SK-N-MC (cell line): ENCODE results near the gene FASTK.

ENCODE experiments used
- DNase-seq: peaks from one replicate; pipeline ENCODE4 v3.0.0-alpha.2; 2011; ENCODE audit warnings: low read depth, low spot score
- H3K27ac ChIP-seq: fragments of 200-600 bp; sonication (generic); 2 replicates; pipeline ENCODE4 v1.5.1; 2016; ENCODE audit warnings: mixed run types
- H3K36me3 ChIP-seq: fragments of 200-600 bp; sonication (generic); 2 replicates; pipeline ENCODE4 v1.6.1; 2017; ENCODE audit warnings: antibody characterized with exemption, low read length, mixed read lengths; ENCODE audit not compliant: insufficient read depth
- H3K4me3 ChIP-seq: fragments of 200-600 bp; sonication (generic); 2 replicates; pipeline ENCODE4 v1.5.1; 2016
- H3K9ac ChIP-seq: fragments of 200-600 bp; sonication (generic); 2 replicates; pipeline ENCODE4 v1.8.0; 2017; ENCODE audit warnings: mixed run types, mixed read lengths; ENCODE audit not compliant: insufficient read length
- H3K9me3 ChIP-seq: fragments of 200-600 bp; sonication (generic); 2 replicates; pipeline ENCODE4 v1.6.1; 2017; ENCODE audit warnings: low read depth, mild to moderate bottlenecking, antibody characterized with exemption, low read length, moderate library complexity, mixed read lengths
- EZH2 ChIP-seq: fragments of 200-600 bp; sonication (generic); IDR thresholded peaks from one replicate; pipeline ENCODE4 v1.6.1; 2017; ENCODE audit warnings: antibody characterized with exemption
- FOXP2 ChIP-seq: optimal IDR thresholded peaks from 2 replicates; pipeline ENCODE3; 2011; ENCODE audit warnings: mild to moderate bottlenecking, moderate library complexity; ENCODE audit not compliant: insufficient read depth; ENCODE audit errors: extremely low read length, control extremely low read depth
- POLR2AphosphoS5 ChIP-seq: IDR thresholded peaks from 2 replicates; pipeline ENCODE4 v1.6.1; 2012; ENCODE audit warnings: mild to moderate bottlenecking, low read depth, low read length, borderline replicate concordance

Gene FASTK

GRCh38 chr7:151056666-151057505 is 23.7 kb downstream of the FASTK start:
- H3K4me3 ChIP-seq: peak overlapping the region; percentile 88
- H3K27ac ChIP-seq: no peak overlapping the region
- no peak for TF ChIP-seq POLR2AphosphoS5
- TF ChIP-seq EZH2: no peak
- no peak for TF ChIP-seq FOXP2
- no peaks in the 10 kb centered on the region; the same call in 1 of the 2 replicates for H3K36me3 ChIP-seq
- H3K9me3 ChIP-seq: no peaks in the 10 kb centered on the region
- peak overlapping the region; percentile 59 for H3K9ac ChIP-seq
- DNase-seq: no peak

- Histone ChIP-seq H3K36me3 (no peaks in the 10 kb centered on the region), H3K4me3 (no peak overlapping the region), H3K9ac (no peak overlapping the region), H3K27ac (no peak overlapping the region), H3K9me3 (no peaks in the 10 kb centered on the region)
- TF ChIP-seq EZH2: no peak
- no peak for TF ChIP-seq POLR2AphosphoS5
- TF ChIP-seq FOXP2: no peak
- DNase-seq: no peak
Observed at GRCh38 chr7:151056283-151056665, 24.3 kb downstream of the FASTK start.

GRCh38 chr7:151053751-151054150 is 26.9 kb downstream of the FASTK start:
- DNase-seq: no peak
- Histone ChIP-seq H3K9ac (no peak overlapping the region), H3K4me3 (no peak overlapping the region), H3K27ac (no peak overlapping the region), H3K9me3 (no peaks in the 10 kb centered on the region), H3K36me3 (no peaks in the 10 kb centered on the region)
- TF ChIP-seq POLR2AphosphoS5 (no peak), FOXP2 (no peak), EZH2 (no peak)

- H3K4me3 ChIP-seq: no peak overlapping the region
- DNase-seq: no peak
- no peaks in the 10 kb centered on the region for H3K36me3 ChIP-seq
- H3K9me3 ChIP-seq: no peaks in the 10 kb centered on the region
- TF ChIP-seq FOXP2 (no peak), POLR2AphosphoS5 (no peak), EZH2 (no peak)
- H3K9ac ChIP-seq: no peak overlapping the region
- no peak overlapping the region for H3K27ac ChIP-seq
Observed at GRCh38 chr7:151053096-151053495, 27.5 kb downstream of the FASTK start.

GRCh38 chr7:151051108-151051507 is 29.5 kb downstream of the FASTK start:
- Histone ChIP-seq H3K9me3 (no peaks in the 10 kb centered on the region), H3K27ac (no peak overlapping the region), H3K9ac (no peak overlapping the region), H3K36me3 (no peaks in the 10 kb centered on the region), H3K4me3 (peak overlapping the region; percentile 59)
- DNase-seq: no peak
- TF ChIP-seq EZH2 (no peak), FOXP2 (peak; percentile 23), POLR2AphosphoS5 (no peak)

- Histone ChIP-seq H3K36me3 (no peaks in the 10 kb centered on the region), H3K27ac (no peak overlapping the region), H3K4me3 (no peak overlapping the region), H3K9ac (no peak overlapping the region), H3K9me3 (no peaks in the 10 kb centered on the region)
- TF ChIP-seq FOXP2 (no peak), POLR2AphosphoS5 (no peak), EZH2 (no peak)
- DNase-seq: no peak
Observed at GRCh38 chr7:151048911-151049463, 31.6 kb downstream of the FASTK start.

GRCh38 chr7:151047976-151048815 is 32.4 kb downstream of the FASTK start, which contains the start of gene ASIC3:
Gene ASIC3 (plus strand): TSS chr7:151048531. CDS start chr7:151048886, 355 bp downstream.
- Histone ChIP-seq H3K9ac (no peak within 1 kb of the TSS), H3K4me3 (no peak within 1 kb of the TSS), H3K36me3 (no peaks in the 10 kb centered on the region), H3K27ac (no peak within 1 kb of the TSS), H3K9me3 (no peaks in the 10 kb centered on the region)
- no peak for DNase-seq
- no peak for TF ChIP-seq EZH2
- TF ChIP-seq FOXP2: no peak
- TF ChIP-seq POLR2AphosphoS5: no peak
